H1 (cell line): Measurements from ENCODE around the gene PREB. TPM values are rescaled to one million over a fixed set of nuclear protein-coding genes. Genes with fewer than 3 reads are reported as not detected.

Experiments used
- CTCF ChIA-PET: fragments of 300-600 bp; sonication (Branson Sonifier 250); formaldehyde crosslinking; loops from one replicate; lab custom pipeline; 2021; ENCODE audit not compliant: partially characterized antibody; lab: Charles Lee
- POLR2A ChIA-PET: fragments of 300-600 bp; sonication (Branson Sonifier 250); formaldehyde crosslinking; loops from one replicate; lab custom pipeline; 2021; ENCODE audit warnings: inconsistent platforms; ENCODE audit not compliant: partially characterized antibody; lab: Charles Lee
- DNase-seq, 2 experiments: peaks; one replicate each; pipeline versions ENCODE4 v3.0.0 to v3.0.0-alpha.2; 2010 to 2022; ENCODE audit warnings: low spot score in 2 of 2, low read depth in 1 of 2, mixed read lengths in 1 of 2
- FAIRE-seq: peaks from 2 replicates; lab custom pipeline; 2011; peaks lifted over from hg19 to GRCh38; lab: Jason Lieb, UNC
- H2AFZ ChIP-seq: 2 replicates; pipeline ENCODE4 v1.8.1; 2012; ENCODE audit warnings: low read length, inconsistent platforms
- H2AK5ac ChIP-seq: 2 replicates; pipeline ENCODE4 v1.6.1; 2013; ENCODE audit warnings: low read depth, low read length
- H2BK120ac ChIP-seq: replicated peaks from 2 replicates; pipeline ENCODE3; 2013; ENCODE audit warnings: low read depth, low read length, inconsistent platforms
- H2BK12ac ChIP-seq: 2 replicates; pipeline ENCODE4 v1.6.1; 2013; ENCODE audit warnings: low read depth, low read length
- H2BK15ac ChIP-seq: 2 replicates; pipeline ENCODE4 v1.6.1; 2013; ENCODE audit warnings: low read length
- H2BK20ac ChIP-seq: 2 replicates; pipeline ENCODE4 v1.6.1; 2013; ENCODE audit warnings: low read length
- H2BK5ac ChIP-seq: 2 replicates; pipeline ENCODE4 v1.6.1; 2013; ENCODE audit warnings: low read depth, low read length
- H3K14ac ChIP-seq: 2 replicates; pipeline ENCODE4 v1.6.1; 2013; ENCODE audit warnings: inconsistent platforms; ENCODE audit not compliant: insufficient read length
- H3K18ac ChIP-seq: 2 replicates; pipeline ENCODE4 v1.6.1; 2013; ENCODE audit warnings: low read length; ENCODE audit errors: extremely low read depth
- H3K23ac ChIP-seq: 2 replicates; pipeline ENCODE4 v1.6.1; 2013; ENCODE audit warnings: inconsistent platforms; ENCODE audit not compliant: insufficient read length
- H3K23me2 ChIP-seq: 2 replicates; pipeline ENCODE4 v1.6.1; 2013; ENCODE audit warnings: low read depth, low read length
- H3K27ac ChIP-seq: 2 replicates; pipeline ENCODE4 v1.6.1; 2011; ENCODE audit warnings: low read depth, low read length, inconsistent platforms
- H3K27me3 ChIP-seq, 4 experiments: replicated peaks in 1 of 4; 1 replicate in 1 of 4; 2 replicates in 3 of 4; pipeline versions ENCODE4 v1.6.1 to v1.8.1; 2011 to 2013; ENCODE audit warnings: low read length in 3 of 4, mild to moderate bottlenecking in 3 of 4, inconsistent platforms in 2 of 4, mixed read lengths in 2 of 4, moderate library complexity in 1 of 4; ENCODE audit not compliant: control insufficient read depth in 3 of 4, insufficient read depth in 3 of 4; ENCODE audit errors: extremely low read depth in 1 of 4
- H3K36me3 ChIP-seq, 4 experiments: 2 replicates each; pipeline versions ENCODE4 v1.6.1 to v1.8.1; 2011 to 2013; ENCODE audit warnings: mild to moderate bottlenecking in 4 of 4, low read length in 3 of 4, moderate library complexity in 2 of 4, control low read depth in 1 of 4, inconsistent platforms in 1 of 4; ENCODE audit not compliant: insufficient read depth in 4 of 4, control insufficient read depth in 2 of 4
- H3K4ac ChIP-seq: replicated peaks from 2 replicates; pipeline ENCODE3; 2013; ENCODE audit warnings: low read length, low read depth, mixed read lengths, inconsistent platforms; ENCODE audit not compliant: insufficient read length
- H3K4me1 ChIP-seq, 4 experiments: replicated peaks in 1 of 4; 1 replicate in 1 of 4; 2 replicates in 3 of 4; pipeline versions ENCODE4 v1.6.1 to v1.8.1; 2011 to 2013; ENCODE audit warnings: low read length in 3 of 4, inconsistent platforms in 2 of 4, mixed read lengths in 1 of 4; ENCODE audit not compliant: insufficient read depth in 4 of 4, control insufficient read depth in 3 of 4
- H3K4me2 ChIP-seq, 2 experiments: 2 replicates each; pipeline versions ENCODE4 v1.6.1 to v1.8.1; 2011 to 2013; ENCODE audit warnings: low read depth in 2 of 2, low read length in 2 of 2, control low read depth in 1 of 2, inconsistent platforms in 1 of 2, mild to moderate bottlenecking in 1 of 2; ENCODE audit not compliant: insufficient read depth in 1 of 2
- H3K4me3 ChIP-seq, 4 experiments: fragments of 200-600, 300-600 bp in 1 of 4; sonication (generic), shearing (Covaris generic), sonication (Bioruptor Twin) in 1 of 4; 2 replicates each; pipeline versions ENCODE4 v1.5.1 to v1.8.1; 2011 to 2016; ENCODE audit warnings: low read length in 4 of 4, low read depth in 3 of 4, control low read depth in 2 of 4, inconsistent platforms in 2 of 4, mild to moderate bottlenecking in 2 of 4, mixed read lengths in 1 of 4, moderate library complexity in 1 of 4; ENCODE audit not compliant: insufficient read depth in 2 of 4; ENCODE audit errors: extremely low read depth in 1 of 4
- H3K56ac ChIP-seq: replicated peaks from 2 replicates; pipeline ENCODE3; 2013; ENCODE audit warnings: low read depth, mild to moderate bottlenecking, mixed read lengths, low read length, inconsistent platforms; ENCODE audit not compliant: insufficient read length
- H3K79me1 ChIP-seq: 2 replicates; pipeline ENCODE4 v1.6.1; 2013; ENCODE audit warnings: low read depth, low read length, control low read depth
- H3K79me2 ChIP-seq, 2 experiments: 2 replicates each; pipeline versions ENCODE4 v1.6.1 to v1.8.1; 2012 to 2013; ENCODE audit warnings: low read length in 2 of 2, mild to moderate bottlenecking in 2 of 2, inconsistent platforms in 1 of 2; ENCODE audit not compliant: insufficient read depth in 2 of 2, control insufficient read depth in 1 of 2
- H3K9ac ChIP-seq, 4 experiments: replicated peaks in 1 of 4; 1 replicate in 1 of 4; 2 replicates in 3 of 4; pipeline versions ENCODE4 v1.6.1 to v1.8.1; 2011 to 2013; ENCODE audit warnings: low read depth in 3 of 4, low read length in 3 of 4, control low read depth in 2 of 4, mild to moderate bottlenecking in 2 of 4, moderate library complexity in 2 of 4, inconsistent platforms in 1 of 4; ENCODE audit errors: extremely low read depth in 1 of 4
- H3K9me3 ChIP-seq, 2 experiments: 2 replicates each; pipeline versions ENCODE4 v1.6.1 to v1.8.1; 2012 to 2013; ENCODE audit warnings: mild to moderate bottlenecking in 2 of 2, moderate library complexity in 2 of 2, control low read depth in 1 of 2, inconsistent platforms in 1 of 2, low read depth in 1 of 2, low read length in 1 of 2, mixed read lengths in 1 of 2; ENCODE audit not compliant: insufficient read depth in 2 of 2
- H4K20me1 ChIP-seq, 2 experiments: replicated peaks in 1 of 2; 2 replicates each; pipeline versions ENCODE3 to v1.8.1; 2011 to 2013; ENCODE audit warnings: inconsistent platforms in 2 of 2, low read length in 2 of 2, mild to moderate bottlenecking in 1 of 2; ENCODE audit not compliant: insufficient read depth in 2 of 2, control insufficient read depth in 1 of 2
- H4K5ac ChIP-seq: 2 replicates; pipeline ENCODE4 v1.6.1; 2013; ENCODE audit warnings: low read length, low read depth, mixed read lengths, inconsistent platforms; ENCODE audit not compliant: insufficient read length
- H4K8ac ChIP-seq: 2 replicates; pipeline ENCODE4 v1.8.0; 2013; ENCODE audit warnings: mild to moderate bottlenecking, moderate library complexity, low read length, inconsistent platforms; ENCODE audit not compliant: insufficient read depth; ENCODE audit errors: extremely low read depth
- H4K91ac ChIP-seq: replicated peaks from 2 replicates; pipeline ENCODE3; 2013; ENCODE audit warnings: low read length, mixed read lengths, inconsistent platforms; ENCODE audit not compliant: insufficient read length
- ATF3 ChIP-seq: IDR thresholded peaks from 2 replicates; pipeline ENCODE4 v1.6.1; 2011; ENCODE audit warnings: low read depth, mild to moderate bottlenecking, low read length; ENCODE audit not compliant: insufficient read depth
- CHD2 ChIP-seq: IDR thresholded peaks from 2 replicates; pipeline ENCODE4 v1.6.1; 2012; ENCODE audit warnings: low read length, improper control_type of control experiment
- EP300 ChIP-seq, 2 experiments: IDR thresholded peaks; 1 replicate in 1 of 2; 2 replicates in 1 of 2; pipeline ENCODE4 v1.6.1; 2011 to 2012; ENCODE audit warnings: low read depth in 2 of 2, low read length in 2 of 2, mild to moderate bottlenecking in 2 of 2, borderline replicate concordance in 1 of 2, inconsistent platforms in 1 of 2, moderate library complexity in 1 of 2
- HDAC6 ChIP-seq: IDR thresholded peaks from one replicate; pipeline ENCODE4 v1.7.1; 2012; ENCODE audit warnings: low read depth, mild to moderate bottlenecking, inconsistent platforms, low read length, moderate library complexity
- KDM1A ChIP-seq: fragments of 200-600, 300-600 bp; sonication (generic); IDR thresholded peaks from 2 replicates; pipeline ENCODE4 v1.7.1; 2016; ENCODE audit warnings: mild to moderate bottlenecking, low read length, borderline replicate concordance
- NRF1 ChIP-seq: IDR thresholded peaks from 2 replicates; pipeline ENCODE4 v1.6.1; 2011; ENCODE audit warnings: mild to moderate bottlenecking, low read depth, low read length, improper control_type of control experiment
- SIRT6 ChIP-seq: IDR thresholded peaks from one replicate; pipeline ENCODE4 v1.7.1; 2012; ENCODE audit warnings: low read length, inconsistent platforms
- TAF7 ChIP-seq: optimal IDR thresholded peaks from 2 replicates; pipeline ENCODE3; 2011; ENCODE audit warnings: low read depth, mild to moderate bottlenecking, inconsistent platforms, low read length, moderate library complexity, borderline replicate concordance
- WGBS, 2 experiments: shearing (Covaris generic) in 1 of 2; methylation state at CpG; one replicate each; pipeline versions ENCODE4 v1.1.6 to v1.1.7; 2013 to 2015; ENCODE audit warnings: low lambda C conversion rate in 2 of 2, mixed read lengths in 2 of 2, inconsistent platforms in 1 of 2, low coverage in 1 of 2, missing lambda C conversion rate in 1 of 2; ENCODE audit not compliant: insufficient replicate concordance in 2 of 2, insufficient coverage in 1 of 2, insufficient read length in 1 of 2; ENCODE audit errors: extremely low coverage in 1 of 2, missing lambda C conversion rate in 1 of 2; 5-methylcytosine and 5-hydroxymethylcytosine counted together
- polyA plus RNA-seq, 7 experiments: library from polyadenylated mRNA; depleted of rRNA in 3 of 7; stranded (reverse) in 5 of 7; unstranded in 2 of 7; fragments of >200 nt in 5 of 7; fragments of 200-250 nt in 2 of 7; gene quantifications; 1 replicate in 5 of 7; 2 replicates in 1 of 7; 4 replicates in 1 of 7; pipeline versions ENCODE4 v1.2.1 to v1.2.3, GENCODE V29; 2011 to 2013; ENCODE audit warnings: missing spikeins in 2 of 7, mixed read lengths in 2 of 7
- total RNA-seq: library from RNA; stranded (reverse); fragmentation: NEBNext Ultra II Directional; extraction: Animal tissue kit (Norgen Biotek cat#: 25700); gene quantifications from 2 replicates; pipeline ENCODE4 v1.2.1, GENCODE V29; 2021

The PREB gene
- total and polyA plus RNA-seq, 2 of the 8 experiments (the other 6 are each of a cell fraction or from before 2014, with no cell fraction given): 54.1 to 72.2 TPM

DNA sequence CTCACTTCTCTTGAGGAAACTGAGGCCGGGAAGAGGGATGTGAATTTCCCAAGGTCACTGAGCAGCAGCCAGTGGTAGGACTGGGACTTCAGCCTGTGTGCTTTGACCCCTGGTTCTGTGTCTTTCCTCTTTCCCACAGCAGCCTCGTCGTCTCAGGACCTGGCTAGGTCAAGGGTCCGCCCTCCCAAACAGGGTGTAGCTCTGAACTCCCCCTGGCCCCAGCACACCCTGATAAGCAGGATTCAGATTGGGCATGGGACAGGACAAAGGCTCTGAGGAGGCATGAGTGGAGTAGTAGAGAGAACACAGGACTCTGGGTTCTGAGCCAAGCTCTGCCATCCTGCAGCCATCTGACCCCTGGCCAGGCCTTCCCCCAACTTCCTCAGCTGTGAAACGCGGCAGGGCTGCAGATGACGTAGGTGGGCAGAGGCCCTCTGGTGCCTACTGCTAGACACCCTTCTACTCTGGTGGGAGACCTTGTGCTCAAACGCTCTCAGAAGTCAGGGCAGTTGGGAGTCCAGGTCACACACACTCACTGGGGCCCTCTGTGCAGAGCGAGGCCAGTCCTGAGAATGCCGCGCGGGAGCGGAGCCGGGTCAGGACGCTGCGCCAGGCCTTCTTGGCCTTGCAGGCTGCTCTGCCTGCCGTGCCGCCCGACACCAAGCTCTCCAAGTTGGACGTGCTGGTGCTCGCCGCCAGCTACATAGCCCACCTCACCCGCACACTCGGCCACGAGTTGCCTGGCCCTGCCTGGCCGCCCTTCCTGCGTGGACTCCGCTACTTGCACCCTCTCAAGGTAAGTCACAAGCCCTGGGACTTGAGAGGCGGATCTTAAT is 15.4 kb upstream of the PREB start:
- FAIRE-seq (no peak), DNase-seq (no peak)
- no peak overlapping the region for H4K5ac ChIP-seq
- H3K4ac ChIP-seq: no peak overlapping the region
- no peak overlapping the region; the same call in 1 of the 2 replicates for H3K18ac ChIP-seq
- H3K36me3 ChIP-seq: no peaks in the 10 kb centered on the region
- H2BK12ac ChIP-seq: peak overlapping the region; percentile 27; the same call in 1 of the 2 replicates
- no peak overlapping the region for H3K9ac ChIP-seq
- H4K91ac ChIP-seq: no peak overlapping the region
- no peak overlapping the region for H2BK5ac ChIP-seq
- H3K56ac ChIP-seq: no peak overlapping the region
- H3K27ac ChIP-seq: no peak overlapping the region
- H4K8ac ChIP-seq: peak overlapping the region; percentile 16; the same call in 1 of the 2 replicates
- CTCF ChIA-PET: interaction anchor here (0.6 to 5.6 kb wide), 9 partner anchors 9 to 130 kb away, joined by 3 to 27 read pairs (median 4); no protein-coding TSS in a partner anchor
- H2BK120ac ChIP-seq: no peak overlapping the region
- H3K4me3 ChIP-seq: no peak overlapping the region
- no peak for TF ChIP-seq SIRT6
- TF ChIP-seq KDM1A: no peak
- no peak for TF ChIP-seq HDAC6
- no peak for TF ChIP-seq ATF3
- TF ChIP-seq EP300 (IDR thresholded peaks at IDR 0.05; ENCODE audit: borderline replicate concordance in 1 of 2, low read depth in 2 of 2, low read length in 2 of 2): no peak
- no peak for TF ChIP-seq CHD2
- TF ChIP-seq TAF7: no peak
- no peak for TF ChIP-seq NRF1
- TF ChIP-seq, all 59 proteins: peak for 0
- no peak overlapping the region for H2AFZ ChIP-seq
- no peaks in the 10 kb centered on the region for H4K20me1 ChIP-seq
- H3K23ac ChIP-seq: no peak overlapping the region
- WGBS, 2 experiments: 87% methylated on average over 21 of the region's 29 CpGs; no CpG with 5 or more reads in 1 of the 2 experiments
- no peaks in the 10 kb centered on the region for H3K23me2 ChIP-seq
- no peaks in the 10 kb centered on the region for H3K9me3 ChIP-seq
- no peaks in the 10 kb centered on the region for H3K27me3 ChIP-seq
- H2AK5ac ChIP-seq: no peak overlapping the region
- no peak overlapping the region for H3K14ac ChIP-seq
- no peaks in the 10 kb centered on the region for H3K79me1 ChIP-seq
- no peaks in the 10 kb centered on the region; a peak in 1 of 7 replicates for H3K4me1 ChIP-seq
- no peaks in the 10 kb centered on the region for H3K79me2 ChIP-seq
- no peak overlapping the region for H2BK20ac ChIP-seq
- H2BK15ac ChIP-seq: no peak overlapping the region
- H3K4me2 ChIP-seq: no peak overlapping the region
- POLR2A ChIA-PET: interaction anchor here (0.9 to 1.7 kb wide), 5 partner anchors 11 to 99 kb away, joined by 3 to 5 read pairs (median 4); partner anchors contain the start of gene PRR30
